HEK293T (cell line): ENCODE measurements around the gene TEKT3.

Experiments
- CTCF ChIA-PET: fragments of 350-600 bp; formaldehyde crosslinking; extraction: SDS; loops from one replicate; lab custom pipeline; 2021; ENCODE audit warnings: antibody characterized with exemption, inconsistent platforms; lab: Yijun Ruan, JAX
- POLR2A ChIA-PET: fragments of 350-600 bp; formaldehyde crosslinking; extraction: SDS; loops from one replicate; lab custom pipeline; 2020; ENCODE audit warnings: antibody characterized with exemption, inconsistent platforms; lab: Yijun Ruan, JAX
- DNase-seq: peaks from one replicate; pipeline ENCODE4 v3.0.0; 2012; ENCODE audit warnings: mixed read lengths; ENCODE audit errors: extremely low spot score
- ARNT ChIP-seq: fragments of 450-650 bp; IDR thresholded peaks from 2 replicates; pipeline ENCODE4 v1.6.1; 2017; ENCODE audit warnings: mild to moderate bottlenecking
- BHLHE40 ChIP-seq: fragments of 450-650 bp; IDR thresholded peaks from 2 replicates; pipeline ENCODE4 v1.6.1; 2016; ENCODE audit warnings: mild to moderate bottlenecking, moderate library complexity, borderline replicate concordance
- CTBP1 ChIP-seq: fragments of 450-650 bp; IDR thresholded peaks from 2 replicates; pipeline ENCODE4 v1.6.1; 2016; ENCODE audit warnings: borderline replicate concordance
- ELF4 ChIP-seq: fragments of 450-650 bp; IDR thresholded peaks from 2 replicates; pipeline ENCODE4 v1.6.1; 2017; ENCODE audit warnings: antibody characterized with exemption
- FOXA1 ChIP-seq: fragments of 450-650 bp; IDR thresholded peaks from 2 replicates; pipeline ENCODE4 v1.6.1; 2016; ENCODE audit warnings: mild to moderate bottlenecking
- FOXK2 ChIP-seq: fragments of 450-650 bp; IDR thresholded peaks from 2 replicates; pipeline ENCODE4 v1.6.1; 2016; ENCODE audit warnings: mild to moderate bottlenecking
- FOXM1 ChIP-seq: fragments of 450-650 bp; IDR thresholded peaks from 2 replicates; pipeline ENCODE4 v1.6.1; 2017; ENCODE audit warnings: mild to moderate bottlenecking, borderline replicate concordance
- HDGF ChIP-seq: fragments of 450-650 bp; IDR thresholded peaks from 2 replicates; pipeline ENCODE4 v1.6.1; 2017; ENCODE audit warnings: antibody characterized with exemption, borderline replicate concordance
- L3MBTL2 ChIP-seq: fragments of 450-650 bp; conservative IDR thresholded peaks from 2 replicates; pipeline ENCODE4 v1.6.1; 2016; ENCODE audit warnings: mild to moderate bottlenecking
- LEF1 ChIP-seq: fragments of 450-650 bp; IDR thresholded peaks from 2 replicates; pipeline ENCODE4 v1.6.1; 2017; ENCODE audit warnings: mild to moderate bottlenecking, borderline replicate concordance
- NFRKB ChIP-seq: fragments of 450-650 bp; IDR thresholded peaks from 2 replicates; pipeline ENCODE4 v1.6.1; 2016; ENCODE audit warnings: mild to moderate bottlenecking, moderate library complexity
- PKNOX1 ChIP-seq: fragments of 450-650 bp; IDR thresholded peaks from 2 replicates; pipeline ENCODE4 v1.6.1; 2016
- SP1 ChIP-seq: fragments of 450-650 bp; IDR thresholded peaks from 2 replicates; pipeline ENCODE4 v1.6.1; 2017
- SUZ12 ChIP-seq: fragments of 450-650 bp; IDR thresholded peaks from 2 replicates; pipeline ENCODE4 v1.6.1; 2016; ENCODE audit warnings: mild to moderate bottlenecking
- TARDBP ChIP-seq: fragments of 450-650 bp; IDR thresholded peaks from 2 replicates; pipeline ENCODE4 v1.6.1; 2016
- ZNF384 ChIP-seq: fragments of 450-650 bp; IDR thresholded peaks from 2 replicates; pipeline ENCODE4 v1.6.1; 2016

Gene TEKT3

GRCh38 chr17:15285466-15285865 lies 55.9 kb downstream of the TEKT3 start:
- CTCF ChIA-PET = no interaction called here
- DNase-seq = no peak
- TF ChIP-seq ZNF384 (no peak), CTBP1 (no peak), PKNOX1 (no peak), ELF4 (no peak), SP1 (no peak), SUZ12 (no peak), NFRKB (no peak)
- POLR2A ChIA-PET = no interaction called here

- ChIA-PET POLR2A (no interaction called here), CTCF (no interaction called here)
These were observed 56.9 kb downstream of the TEKT3 start for GRCh38 chr17:15284537-15284936.

GRCh38 chr17:15284107-15284506 lies 57.3 kb downstream of the TEKT3 start:
- CTCF ChIA-PET = no interaction called here
- POLR2A ChIA-PET = no interaction called here
- no peak for DNase-seq

More at GRCh38 chr17:15284537-15284936, 56.9 kb downstream of the TEKT3 start:
- TF ChIP-seq L3MBTL2 (no peak), ELF4 (no peak), ZNF384 (no peak)
- no peak for DNase-seq

GRCh38 chr17:15281909-15282308 lies 59.5 kb downstream of the TEKT3 start:
- TF ChIP-seq HDGF (no peak), LEF1 (no peak)
- CTCF ChIA-PET = no interaction called here
- POLR2A ChIA-PET = no interaction called here
- DNase-seq = no peak

More at GRCh38 chr17:15284107-15284506, 57.3 kb downstream of the TEKT3 start:
- TF ChIP-seq CTBP1 = no peak

- ChIA-PET CTCF (no interaction called here), POLR2A (no interaction called here)
- no peak for TF ChIP-seq L3MBTL2
- TF ChIP-seq FOXK2 = no peak
- no peak for TF ChIP-seq ELF4
- no peak for TF ChIP-seq SUZ12
- no peak for TF ChIP-seq CTBP1
- no peak for TF ChIP-seq FOXM1
- no peak for TF ChIP-seq BHLHE40
- TF ChIP-seq PKNOX1 = no peak
- no peak for TF ChIP-seq SP1
- TF ChIP-seq ARNT = no peak
- TF ChIP-seq ZNF384 = no peak
- no peak for TF ChIP-seq FOXA1
- no peak for TF ChIP-seq TARDBP
- no peak for TF ChIP-seq NFRKB
- DNase-seq = no peak
These were observed 62.4 kb downstream of the TEKT3 start for GRCh38 chr17:15278924-15279477.

- POLR2A ChIA-PET = no interaction called here
- DNase-seq = no peak
- CTCF ChIA-PET = no interaction called here
- TF ChIP-seq ELF4 (no peak), ZNF384 (no peak), SUZ12 (no peak), TARDBP (no peak), SP1 (no peak), PKNOX1 (no peak), LEF1 (no peak), FOXM1 (no peak), HDGF (no peak), CTBP1 (no peak)
These were observed 63.0 kb downstream of the TEKT3 start for GRCh38 chr17:15278380-15278779.

GRCh38 chr17:15274017-15274416 lies 67.4 kb downstream of the TEKT3 start:
- CTCF ChIA-PET = no interaction called here
- POLR2A ChIA-PET = no interaction called here
- no peak for DNase-seq
- TF ChIP-seq L3MBTL2 (no peak), ARNT (no peak), CTBP1 (no peak), SUZ12 (no peak), FOXM1 (no peak), ELF4 (no peak), FOXA1 (no peak), TARDBP (no peak), BHLHE40 (no peak), NFRKB (no peak), SP1 (no peak), ZNF384 (no peak), LEF1 (no peak), FOXK2 (no peak), HDGF (no peak), PKNOX1 (no peak)
